Loucy (cell line): ENCODE measurements around the gene CLN5.

Source experiments
- H2AFZ ChIP-seq: fragments of 200-600 bp; sonication (generic); 2 replicates; pipeline ENCODE4 v1.6.0; 2016; ENCODE audit warnings: antibody characterized with exemption, mild to moderate bottlenecking, low read length, moderate library complexity
- H3F3A ChIP-seq: fragments of 200-600 bp; 2 replicates; pipeline ENCODE4 v1.6.0; 2016; ENCODE audit warnings: antibody characterized with exemption, low read depth, mild to moderate bottlenecking
- H3K27me3 ChIP-seq: fragments of 200-600 bp; sonication (generic); 2 replicates; pipeline ENCODE4 v1.6.1; 2014; ENCODE audit warnings: low read length, mild to moderate bottlenecking; ENCODE audit not compliant: insufficient read depth, poor library complexity, severe bottlenecking
- H3K36me3 ChIP-seq: fragments of 200-600 bp; sonication (generic); 2 replicates; pipeline ENCODE4 v1.6.1; 2016; ENCODE audit warnings: low read length; ENCODE audit not compliant: insufficient read depth
- H3K4me1 ChIP-seq: fragments of 200-600 bp; sonication (generic); 2 replicates; pipeline ENCODE4 v1.5.1; 2014; ENCODE audit warnings: low read length, mild to moderate bottlenecking; ENCODE audit not compliant: insufficient read depth, poor library complexity, severe bottlenecking
- H3K4me2 ChIP-seq: fragments of 200-600 bp; sonication (generic); 2 replicates; pipeline ENCODE4 v1.6.0; 2014; ENCODE audit warnings: antibody characterized with exemption, low read length, low read depth, mild to moderate bottlenecking; ENCODE audit not compliant: poor library complexity, severe bottlenecking
- H3K4me3 ChIP-seq: fragments of 200-600 bp; sonication (generic); 2 replicates; pipeline ENCODE4 v1.5.1; 2014; ENCODE audit warnings: low read length, mild to moderate bottlenecking, mixed read lengths; ENCODE audit not compliant: poor library complexity, severe bottlenecking
- H3K79me2 ChIP-seq: fragments of 200-600 bp; sonication (generic); 2 replicates; pipeline ENCODE4 v1.6.1; 2014; ENCODE audit warnings: low read length; ENCODE audit not compliant: insufficient read depth
- H3K9ac ChIP-seq: fragments of 200-600 bp; sonication (generic); 2 replicates; pipeline ENCODE4 v1.6.0; 2014; ENCODE audit warnings: mild to moderate bottlenecking, low read depth, low read length, moderate library complexity; ENCODE audit not compliant: poor library complexity, severe bottlenecking
- H3K9me2 ChIP-seq: fragments of 200-600 bp; sonication (generic); replicated peaks from 2 replicates; pipeline ENCODE4 v1.6.1; 2016; ENCODE audit warnings: low read depth, low read length, mixed read lengths
- H3K9me3 ChIP-seq: fragments of 200-600 bp; sonication (generic); 2 replicates; pipeline ENCODE4 v1.6.1; 2014; ENCODE audit warnings: mild to moderate bottlenecking, antibody characterized with exemption, low read length, low read depth; ENCODE audit not compliant: insufficient read depth
- H4K20me1 ChIP-seq: fragments of 200-600 bp; sonication (generic); 2 replicates; pipeline ENCODE4 v1.6.0; 2014; ENCODE audit warnings: antibody characterized with exemption, low read length, mild to moderate bottlenecking; ENCODE audit not compliant: insufficient read depth, poor library complexity, severe bottlenecking
- EZH2phosphoT487 ChIP-seq: fragments of 200-600 bp; IDR thresholded peaks from 2 replicates; pipeline ENCODE4 v1.6.1; 2018; ENCODE audit warnings: antibody characterized with exemption, mild to moderate bottlenecking, moderate library complexity, borderline replicate concordance
- TF ChIP-seq, protein P1 (sequence below): fragments of 200-600 bp; sonication (generic); conservative IDR thresholded peaks from 2 replicates; pipeline ENCODE4 v1.5.1; 2014; ENCODE audit warnings: mild to moderate bottlenecking, antibody characterized with exemption, low read length

The CLN5 gene

DNA sequence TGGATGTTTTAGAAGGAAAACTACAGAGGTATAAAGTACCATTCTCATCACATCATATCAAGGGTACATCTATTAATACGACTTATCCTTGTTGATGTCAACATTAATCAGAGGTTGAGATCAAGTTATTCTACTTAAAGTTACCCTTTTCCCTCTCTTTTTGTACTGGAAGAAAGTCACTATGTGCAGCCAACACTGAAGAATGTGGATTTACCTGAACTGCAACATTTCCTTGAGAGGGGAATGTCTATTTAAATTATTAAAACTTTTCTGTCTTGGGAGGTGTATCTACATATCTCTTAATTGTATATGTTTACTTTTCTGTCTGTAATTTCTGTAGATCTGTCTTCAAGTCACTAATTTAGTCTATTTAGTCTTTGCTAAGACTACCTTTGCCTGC, 37.6 kb downstream of the CLN5 start:
- Histone ChIP-seq H3K4me1 (peaks cover 17% of the 10 kb centered on the region), H3K4me3 (no peak overlapping the region), H3K27me3 (no peaks in the 10 kb centered on the region), H2AFZ (no peak overlapping the region), H4K20me1 (peaks cover 20% of the 10 kb centered on the region), H3K79me2 (peaks cover 20% of the 10 kb centered on the region), H3K9me3 (no peaks in the 10 kb centered on the region), H3K36me3 (no peaks in the 10 kb centered on the region), H3K9ac (no peak overlapping the region), H3K9me2 (no peaks in the 10 kb centered on the region), H3K4me2 (no peak overlapping the region), H3F3A (no peaks in the 10 kb centered on the region)
- TF ChIP-seq, protein P1, sequence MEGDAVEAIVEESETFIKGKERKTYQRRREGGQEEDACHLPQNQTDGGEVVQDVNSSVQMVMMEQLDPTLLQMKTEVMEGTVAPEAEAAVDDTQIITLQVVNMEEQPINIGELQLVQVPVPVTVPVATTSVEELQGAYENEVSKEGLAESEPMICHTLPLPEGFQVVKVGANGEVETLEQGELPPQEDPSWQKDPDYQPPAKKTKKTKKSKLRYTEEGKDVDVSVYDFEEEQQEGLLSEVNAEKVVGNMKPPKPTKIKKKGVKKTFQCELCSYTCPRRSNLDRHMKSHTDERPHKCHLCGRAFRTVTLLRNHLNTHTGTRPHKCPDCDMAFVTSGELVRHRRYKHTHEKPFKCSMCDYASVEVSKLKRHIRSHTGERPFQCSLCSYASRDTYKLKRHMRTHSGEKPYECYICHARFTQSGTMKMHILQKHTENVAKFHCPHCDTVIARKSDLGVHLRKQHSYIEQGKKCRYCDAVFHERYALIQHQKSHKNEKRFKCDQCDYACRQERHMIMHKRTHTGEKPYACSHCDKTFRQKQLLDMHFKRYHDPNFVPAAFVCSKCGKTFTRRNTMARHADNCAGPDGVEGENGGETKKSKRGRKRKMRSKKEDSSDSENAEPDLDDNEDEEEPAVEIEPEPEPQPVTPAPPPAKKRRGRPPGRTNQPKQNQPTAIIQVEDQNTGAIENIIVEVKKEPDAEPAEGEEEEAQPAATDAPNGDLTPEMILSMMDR, result no peak
- no peak for TF ChIP-seq EZH2phosphoT487

DNA sequence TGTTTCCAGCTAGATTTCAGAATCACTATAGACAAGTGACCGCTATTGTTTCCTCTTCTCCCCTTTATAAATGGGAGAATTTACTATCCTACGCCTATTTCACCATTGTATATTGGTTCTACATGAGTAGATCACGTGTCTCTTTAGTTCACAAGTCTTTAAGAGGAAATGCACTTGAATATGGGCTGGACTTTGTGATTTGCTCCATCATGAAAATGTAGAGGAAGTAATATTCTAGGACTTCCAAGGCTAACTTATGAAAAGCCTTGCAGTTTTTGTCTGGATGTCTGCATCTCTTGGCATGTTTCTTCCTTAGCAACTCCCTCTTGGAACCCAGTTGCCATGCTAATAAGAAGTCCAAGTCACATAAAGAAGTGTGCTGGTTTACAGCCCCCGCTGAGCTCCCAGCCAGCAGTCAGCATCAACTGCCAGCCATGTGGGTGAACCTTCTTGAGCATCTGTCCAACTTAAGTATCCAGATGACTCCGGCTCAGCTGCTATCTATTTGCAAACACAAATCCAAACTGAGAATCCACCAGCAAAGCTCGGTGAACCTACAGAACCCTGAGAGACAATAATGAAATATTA, 39.9 kb downstream of the CLN5 start:
- no peaks in the 10 kb centered on the region for H3K9me2 ChIP-seq
- H3K4me3 ChIP-seq, result no peak overlapping the region
- no peaks in the 10 kb centered on the region for H3K79me2 ChIP-seq
- no peaks in the 10 kb centered on the region for H4K20me1 ChIP-seq
- TF ChIP-seq EZH2phosphoT487, result no peak
- TF ChIP-seq, protein P1, result no peak
- H2AFZ ChIP-seq, result no peak overlapping the region
- H3K4me2 ChIP-seq, result no peak overlapping the region
- no peak overlapping the region for H3K9ac ChIP-seq
- peaks cover 4% of the 10 kb centered on the region for H3K4me1 ChIP-seq
- no peaks in the 10 kb centered on the region for H3K36me3 ChIP-seq
- no peaks in the 10 kb centered on the region for H3F3A ChIP-seq
- no peaks in the 10 kb centered on the region for H3K9me3 ChIP-seq
- H3K27me3 ChIP-seq, result no peaks in the 10 kb centered on the region

DNA sequence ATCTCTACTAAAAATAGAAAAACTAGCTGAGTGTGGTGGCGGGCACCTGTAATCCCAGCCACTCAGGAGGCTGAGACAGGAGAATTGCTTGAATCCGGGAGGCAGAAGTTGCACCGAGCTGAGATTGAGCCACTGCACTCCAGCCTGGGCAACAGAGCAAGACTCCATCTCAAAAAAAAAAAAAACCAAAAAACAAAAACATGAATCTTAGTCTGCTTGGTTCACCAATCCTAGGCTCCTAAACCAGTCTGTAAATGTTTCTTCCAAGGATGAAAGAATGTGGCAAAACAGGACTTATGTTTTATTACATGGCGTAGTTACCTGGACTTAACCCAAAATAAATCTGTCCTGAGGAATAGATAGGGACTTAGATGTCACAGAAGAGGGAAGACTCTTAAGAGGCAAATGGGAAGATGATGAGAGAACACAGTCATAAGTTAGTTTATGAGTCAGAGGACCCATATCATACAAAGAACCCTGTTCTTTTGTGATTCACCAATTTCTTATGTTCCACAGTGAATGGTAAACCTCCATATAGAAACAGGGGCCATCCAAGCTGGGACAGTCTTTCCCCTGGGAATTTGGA, 41.9 kb downstream of the CLN5 start:
- Histone ChIP-seq H3K79me2 (no peaks in the 10 kb centered on the region), H3K4me2 (no peak overlapping the region), H3K4me3 (no peak overlapping the region), H3K9me2 (no peaks in the 10 kb centered on the region), H3K36me3 (no peaks in the 10 kb centered on the region), H3K4me1 (no peaks in the 10 kb centered on the region), H2AFZ (no peak overlapping the region), H4K20me1 (no peaks in the 10 kb centered on the region), H3K9me3 (no peaks in the 10 kb centered on the region), H3F3A (no peaks in the 10 kb centered on the region), H3K9ac (no peak overlapping the region), H3K27me3 (no peaks in the 10 kb centered on the region)
- TF ChIP-seq, protein P1, result no peak
- TF ChIP-seq EZH2phosphoT487, result no peak
